Stimulated activated CD4-positive, alpha-beta T cell treated with anti-CD3 and anti-CD28 coated beads, Interleukin-4, amount 100 ng/mL, for 1 hour (primary cell): ENCODE measurements around the gene CLEC16A.
A peak's percentile ranks its signal among the peaks of the same experiment; 100 is the strongest.

Source experiments
- DNase-seq: peaks from one replicate; pipeline ENCODE4 v3.0.0-alpha.2; 2020

CLEC16A gene

GRCh38 chr16:11129378-11129781, 185.0 kb downstream of the CLEC16A start:
- no peak for DNase-seq

GRCh38 chr16:11130978-11131665, 186.8 kb downstream of the CLEC16A start:
- DNase-seq = no peak

GRCh38 chr16:11131706-11132105, 187.3 kb downstream of the CLEC16A start:
- DNase-seq = no peak

- DNase-seq = no peak
Observed at GRCh38 chr16:11133344-11133943, 189.1 kb downstream of the CLEC16A start.

- DNase-seq = no peak
Observed at GRCh38 chr16:11134722-11135463, 190.5 kb downstream of the CLEC16A start.

- no peak for DNase-seq
Observed at GRCh38 chr16:11135464-11135973, 191.2 kb downstream of the CLEC16A start.

DNA sequence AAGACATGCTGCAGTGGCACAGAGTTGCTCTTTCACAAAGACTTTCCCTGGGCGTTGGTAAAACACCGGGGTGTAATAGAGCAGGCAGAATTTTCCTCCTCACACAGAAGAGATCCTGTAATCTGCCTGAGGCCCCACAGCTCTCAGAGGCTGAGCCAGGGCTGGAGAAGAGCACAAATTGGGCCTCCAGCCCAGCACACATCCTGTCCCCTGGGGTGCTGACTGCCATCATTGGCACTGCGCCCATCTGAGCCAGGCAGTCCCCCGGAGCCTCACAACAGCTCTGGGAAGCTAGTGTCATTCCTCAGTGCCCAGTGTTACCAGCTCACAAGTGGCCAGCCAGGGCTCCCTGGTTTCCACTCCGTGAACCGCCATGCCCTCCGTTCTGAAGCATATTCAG, 192.2 kb downstream of the CLEC16A start:
- DNase-seq = no peak

- DNase-seq = no peak
Observed at GRCh38 chr16:11138022-11138768, 193.8 kb downstream of the CLEC16A start.

- DNase-seq = no peak
Observed at GRCh38 chr16:11138769-11139325, 194.5 kb downstream of the CLEC16A start.

DNA sequence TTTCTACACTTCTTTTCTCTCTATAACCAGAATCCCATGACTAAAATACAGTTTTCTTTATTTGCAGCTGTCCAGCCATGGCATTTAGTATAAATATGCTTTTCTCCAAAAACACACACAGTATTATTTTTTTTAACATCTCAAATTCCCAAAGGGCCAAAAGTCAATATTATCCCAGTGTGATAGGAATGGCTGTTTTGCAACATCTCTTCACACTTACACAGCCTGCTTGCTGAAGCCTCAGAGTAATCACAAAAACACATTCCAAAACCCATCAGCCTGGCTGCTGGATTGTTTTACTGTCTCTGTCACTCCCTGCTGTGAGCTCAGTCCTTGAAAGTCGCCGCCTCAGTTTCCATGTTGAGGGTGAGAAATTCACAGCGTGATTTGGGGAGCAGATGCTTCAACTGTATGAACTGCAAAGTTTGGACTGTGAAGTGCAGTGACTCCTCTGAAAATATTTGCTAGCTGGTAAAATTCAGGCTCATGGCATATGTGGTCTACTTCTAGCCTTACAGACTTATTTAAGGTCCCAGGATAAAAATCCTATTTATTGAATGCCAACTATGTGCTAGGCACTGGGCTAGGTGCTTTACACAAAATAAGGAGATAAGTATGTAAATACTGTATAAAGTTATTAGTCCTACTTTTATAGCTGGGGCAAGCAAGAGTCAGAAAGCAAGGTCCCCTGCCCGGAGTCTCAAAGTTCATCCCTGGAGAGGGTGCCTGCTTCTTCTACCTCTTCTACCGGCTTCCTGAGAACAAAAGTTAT, 195.1 kb downstream of the CLEC16A start:
- DNase-seq = no peak

GRCh38 chr16:11140098-11140375, 195.7 kb downstream of the CLEC16A start:
- peak; percentile 23 for DNase-seq

DNA sequence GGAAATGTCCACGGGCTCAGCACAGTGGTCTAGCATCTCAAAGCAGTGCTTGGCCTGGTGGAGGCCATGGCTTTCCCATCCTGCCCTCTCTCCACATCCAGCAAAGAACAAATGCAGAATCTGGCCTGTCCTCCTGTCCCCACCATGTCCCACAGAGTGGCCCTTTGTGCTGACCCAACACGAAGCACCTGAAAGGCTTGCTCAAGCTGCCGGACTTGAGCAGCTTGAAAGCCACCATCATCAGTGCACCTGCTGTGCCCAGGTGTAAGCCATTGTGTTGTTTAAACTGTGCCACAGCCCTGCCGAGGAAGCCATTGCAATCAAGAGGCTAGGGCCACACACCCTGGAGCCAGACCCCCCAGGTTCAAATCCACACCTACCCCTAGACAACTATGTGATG, 196.1 kb downstream of the CLEC16A start:
- no peak for DNase-seq

GRCh38 chr16:11140867-11141266, 196.5 kb downstream of the CLEC16A start:
- DNase-seq = no peak

DNA sequence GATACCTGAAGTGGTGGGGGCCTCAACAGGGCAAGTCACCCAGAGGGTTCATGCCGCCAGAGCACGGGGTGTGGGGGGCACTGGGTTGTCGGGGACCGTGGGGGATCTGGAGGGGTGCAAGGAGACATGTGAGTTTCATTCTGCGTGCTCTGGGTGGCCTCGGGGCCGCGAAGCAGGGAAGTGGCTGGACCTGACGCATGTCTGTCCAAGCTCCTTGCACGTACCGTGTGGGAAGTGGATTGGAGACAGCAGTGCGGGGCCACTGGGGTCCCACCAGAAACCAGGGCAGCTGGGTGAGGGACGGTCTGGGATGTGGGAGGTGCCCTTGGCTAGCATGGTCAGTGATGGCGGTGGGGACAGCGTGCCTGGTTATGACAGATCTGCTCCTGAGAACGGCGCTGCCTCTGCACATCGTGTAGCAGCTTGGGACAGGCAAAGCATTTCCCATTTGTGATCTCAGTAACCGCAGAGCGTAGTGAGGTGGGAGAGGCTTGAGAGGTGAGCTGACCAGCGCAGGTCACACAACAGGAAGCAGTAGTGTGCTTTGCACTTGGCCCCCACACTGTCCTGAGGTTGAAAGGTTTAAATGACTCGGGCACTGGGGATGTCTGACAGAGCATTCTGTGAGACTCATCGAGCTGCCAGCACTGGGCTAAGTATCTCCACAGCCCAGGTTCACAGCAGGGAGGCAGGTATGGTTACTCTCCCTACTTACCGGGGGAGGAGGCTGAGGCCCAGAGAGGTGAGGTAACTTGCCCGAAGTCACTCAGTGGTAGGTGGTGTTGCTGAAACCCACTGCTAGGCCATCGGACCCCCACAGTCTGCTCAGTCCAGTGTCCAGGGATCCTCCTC, 197.3 kb downstream of the CLEC16A start:
- DNase-seq = no peak

DNA sequence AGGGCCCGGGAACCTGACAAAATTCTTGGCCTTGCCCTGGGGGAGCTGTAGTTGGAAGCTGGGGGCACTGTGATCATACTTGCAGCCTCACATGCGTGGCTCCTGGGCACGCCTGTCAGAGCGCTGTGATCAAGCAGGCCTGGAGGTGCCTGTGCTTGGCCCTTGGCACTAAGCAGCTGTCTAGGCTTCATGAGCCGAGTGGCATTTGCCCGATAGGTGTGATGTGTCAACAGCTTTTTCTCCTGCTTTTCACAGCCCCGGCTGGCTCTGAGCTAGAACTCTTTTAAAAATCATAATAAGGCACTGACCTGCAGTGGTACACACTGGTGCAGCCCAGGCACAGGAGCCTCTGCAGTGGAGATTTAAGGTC, 197.9 kb downstream of the CLEC16A start:
- no peak for DNase-seq

DNA sequence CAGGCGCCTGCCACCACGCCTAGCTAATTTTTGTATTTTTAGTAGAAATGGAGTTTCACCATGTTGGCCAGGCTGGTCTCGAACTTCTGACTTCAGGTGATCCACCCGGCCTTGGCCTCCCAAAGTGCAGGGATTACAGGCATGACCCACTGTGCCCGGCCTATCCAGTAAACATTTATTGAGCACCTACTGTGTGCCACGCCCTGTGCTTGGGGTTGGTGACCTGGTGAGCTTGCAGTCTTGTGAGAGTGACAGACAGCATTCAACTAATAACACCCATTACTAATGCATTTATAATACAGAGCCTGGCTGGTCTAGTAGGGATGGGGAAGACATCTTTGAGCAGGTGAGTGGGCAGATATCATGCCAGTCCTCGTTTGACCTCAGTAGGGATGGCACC, 198.6 kb downstream of the CLEC16A start:
- DNase-seq = no peak

DNA sequence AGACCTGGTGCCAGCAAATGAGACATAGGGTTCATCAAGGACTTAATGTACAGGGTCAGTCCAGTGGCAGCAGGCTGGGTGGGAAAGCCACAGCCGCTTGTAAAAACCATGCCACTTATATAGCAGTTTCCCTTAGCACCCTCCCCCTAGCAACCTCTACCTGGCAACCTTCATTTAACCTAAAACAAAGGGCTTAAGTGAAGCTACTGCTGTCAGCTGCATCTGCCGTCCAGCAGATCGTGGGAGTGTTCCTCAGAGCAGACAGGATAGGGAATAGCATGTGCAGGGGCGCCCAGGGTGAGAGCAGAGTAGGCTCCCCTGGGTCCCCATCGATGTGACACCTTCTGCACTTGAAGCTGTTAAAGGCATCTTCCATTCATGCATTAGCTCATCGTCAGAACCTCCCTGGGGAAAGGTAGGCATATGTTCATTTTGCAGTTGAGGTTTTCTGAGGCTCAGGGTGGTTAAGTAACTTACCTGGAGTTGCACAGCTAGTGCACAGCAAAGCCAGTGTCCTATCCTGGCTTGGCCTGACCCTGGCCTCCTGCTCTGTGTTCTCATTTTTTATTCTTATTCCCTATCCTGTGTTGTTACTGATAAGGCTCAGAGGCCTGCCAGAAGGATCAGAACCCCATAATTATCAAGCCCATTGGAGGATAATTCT, 199.1 kb downstream of the CLEC16A start:
- DNase-seq = no peak

- no peak for DNase-seq
Observed at GRCh38 chr16:11144122-11144521, 199.8 kb downstream of the CLEC16A start.

GRCh38 chr16:11145173-11145818, 200.9 kb downstream of the CLEC16A start:
- DNase-seq = no peak

DNA sequence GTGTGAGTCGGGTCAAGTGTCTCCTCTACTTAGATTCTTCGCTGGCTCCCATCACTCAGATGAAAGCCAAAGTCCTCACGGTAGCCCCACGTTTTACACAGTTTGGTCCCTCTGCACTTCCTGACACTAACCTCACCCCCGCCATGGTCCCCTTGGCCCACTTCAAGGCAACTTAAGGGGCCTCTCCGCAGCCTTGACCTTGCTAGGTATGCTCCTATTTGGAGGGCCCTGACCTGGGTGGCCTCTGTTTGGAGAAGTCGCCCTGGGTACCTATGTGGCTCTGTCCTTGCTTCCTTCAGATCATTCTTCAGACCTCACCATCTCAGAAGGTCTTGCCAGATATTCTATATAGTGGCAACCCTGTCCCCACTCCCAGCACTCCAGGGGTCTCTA, 201.5 kb downstream of the CLEC16A start:
- DNase-seq = no peak
